IMR-90 (cell line): ENCODE measurements around the gene CD2. TPM values are rescaled to one million over a fixed set of nuclear protein-coding genes. Genes with fewer than 3 reads are reported as not detected.

Experiments used
- ATAC-seq: fragments of 200-7000 bp; cut with Tn5 transposase; 2 replicates; pipeline ENCODE4 v1.9.1; 2020; ENCODE audit warnings: low read depth, mild to moderate bottlenecking, moderate library complexity
- BruUV-seq: library from RNA; stranded (reverse); fragments of 400-500 nt; replicated peaks from 2 replicates; lab custom pipeline; 2021; lab: Mats Ljungman, UMichigan
- CTCF ChIA-PET: fragments of 300-600 bp; formaldehyde crosslinking; extraction: SDS; loops from one replicate; lab custom pipeline; 2021; ENCODE audit warnings: antibody characterized with exemption; lab: Yijun Ruan, JAX
- POLR2A ChIA-PET: fragments of 300-600 bp; sonication (Branson Sonifier 250); formaldehyde crosslinking; loops from one replicate; lab custom pipeline; 2022; ENCODE audit warnings: antibody characterized with exemption; ENCODE audit not compliant: unreplicated experiment; lab: Charles Lee
- DNase-seq: peaks from one replicate; pipeline ENCODE4 v3.0.0; 2013
- H2AFZ ChIP-seq: replicated peaks from 2 replicates; pipeline ENCODE3; 2013; ENCODE audit warnings: low read length, mild to moderate bottlenecking; ENCODE audit not compliant: poor library complexity
- H2AK5ac ChIP-seq: 2 replicates; pipeline ENCODE4 v1.6.1; 2013; ENCODE audit warnings: low read depth, low read length, inconsistent platforms
- H2AK9ac ChIP-seq: replicated peaks from 2 replicates; pipeline ENCODE3; 2013; ENCODE audit warnings: mild to moderate bottlenecking, low read depth, low read length, moderate library complexity; ENCODE audit not compliant: poor library complexity
- H2BK120ac ChIP-seq: 2 replicates; pipeline ENCODE4 v1.6.1; 2013; ENCODE audit warnings: low read depth, low read length, inconsistent platforms
- H2BK15ac ChIP-seq: 3 replicates; pipeline ENCODE4 v1.6.1; 2013; ENCODE audit warnings: low read depth, low read length, inconsistent platforms
- H2BK20ac ChIP-seq: 2 replicates; pipeline ENCODE4 v1.6.1; 2013; ENCODE audit warnings: low read depth, mild to moderate bottlenecking, inconsistent platforms, low read length, moderate library complexity
- H2BK5ac ChIP-seq: 2 replicates; pipeline ENCODE4 v1.6.1; 2013; ENCODE audit warnings: mild to moderate bottlenecking, low read depth, low read length, inconsistent platforms; ENCODE audit not compliant: poor library complexity, severe bottlenecking
- H3K14ac ChIP-seq: replicated peaks from 2 replicates; pipeline ENCODE4 v1.6.1; 2013; ENCODE audit warnings: low read depth, low read length, inconsistent platforms
- H3K18ac ChIP-seq: 2 replicates; pipeline ENCODE4 v1.6.1; 2013; ENCODE audit warnings: low read depth, low read length, control low read depth
- H3K23ac ChIP-seq: 2 replicates; pipeline ENCODE4 v1.6.1; 2013; ENCODE audit warnings: low read depth, low read length, inconsistent platforms
- H3K27ac ChIP-seq: 2 replicates; pipeline ENCODE4 v1.5.1; 2013; ENCODE audit warnings: mild to moderate bottlenecking, control low read depth, low read length; ENCODE audit not compliant: insufficient read depth
- H3K27me3 ChIP-seq: 2 replicates; pipeline ENCODE4 v1.6.1; 2013; ENCODE audit warnings: low read length; ENCODE audit not compliant: control insufficient read depth, insufficient read depth
- H3K36me3 ChIP-seq: 2 replicates; pipeline ENCODE4 v1.6.1; 2013; ENCODE audit warnings: low read length, mixed read lengths; ENCODE audit not compliant: control insufficient read depth, insufficient read depth
- H3K4ac ChIP-seq: 2 replicates; pipeline ENCODE4 v1.6.1; 2013; ENCODE audit warnings: low read depth, low read length, inconsistent platforms
- H3K4me1 ChIP-seq: 2 replicates; pipeline ENCODE4 v1.6.1; 2013; ENCODE audit warnings: low read length, mixed read lengths; ENCODE audit not compliant: control insufficient read depth, insufficient read depth
- H3K4me2 ChIP-seq: 2 replicates; pipeline ENCODE4 v1.6.1; 2013; ENCODE audit warnings: low read depth, mild to moderate bottlenecking, control low read depth, low read length, moderate library complexity
- H3K4me3 ChIP-seq: 2 replicates; pipeline ENCODE4 v1.5.1; 2013; ENCODE audit warnings: low read depth, mild to moderate bottlenecking, control low read depth, low read length, moderate library complexity; ENCODE audit not compliant: insufficient read depth
- H3K56ac ChIP-seq: 2 replicates; pipeline ENCODE4 v1.6.1; 2013; ENCODE audit warnings: low read length, inconsistent platforms; ENCODE audit not compliant: insufficient read depth; ENCODE audit errors: extremely low read depth
- H3K79me1 ChIP-seq, 2 experiments: 2 replicates each; pipeline ENCODE4 v1.6.1; 2013; ENCODE audit warnings: low read length in 2 of 2, inconsistent platforms in 1 of 2, low read depth in 1 of 2
- H3K9ac ChIP-seq: 2 replicates; pipeline ENCODE4 v1.6.1; 2013; ENCODE audit warnings: low read depth, low read length, control low read depth
- H3K9me1 ChIP-seq: 2 replicates; pipeline ENCODE4 v1.6.1; 2013; ENCODE audit warnings: low read length, inconsistent platforms; ENCODE audit not compliant: insufficient read depth
- H3K9me3 ChIP-seq: 2 replicates; pipeline ENCODE4 v1.6.1; 2013; ENCODE audit warnings: low read length; ENCODE audit not compliant: control insufficient read depth, insufficient read depth
- H4K20me1 ChIP-seq: 2 replicates; pipeline ENCODE4 v1.6.1; 2013; ENCODE audit warnings: low read length, inconsistent platforms; ENCODE audit not compliant: insufficient read depth
- H4K5ac ChIP-seq: 2 replicates; pipeline ENCODE4 v1.6.1; 2013; ENCODE audit warnings: mild to moderate bottlenecking, low read depth, low read length, control low read depth
- H4K8ac ChIP-seq, 2 experiments: 2 replicates each; pipeline ENCODE4 v1.6.1; 2013; ENCODE audit warnings: low read depth in 2 of 2, low read length in 2 of 2, control low read depth in 1 of 2, inconsistent platforms in 1 of 2
- H4K91ac ChIP-seq: 2 replicates; pipeline ENCODE4 v1.6.1; 2013; ENCODE audit warnings: low read depth, low read length, inconsistent platforms; ENCODE audit not compliant: insufficient read depth
- BHLHE40 ChIP-seq: fragments of 150-350 bp; IDR thresholded peaks from 2 replicates; pipeline ENCODE4 v1.6.1; 2016; ENCODE audit warnings: mild to moderate bottlenecking, low read depth, low read length
- CEBPB ChIP-seq: IDR thresholded peaks from 2 replicates; pipeline ENCODE4 v1.6.1; 2012; ENCODE audit warnings: low read depth, low read length, improper control_type of control experiment
- CHD1 ChIP-seq: IDR thresholded peaks from 2 replicates; pipeline ENCODE4 v1.6.1; 2012; ENCODE audit warnings: low read depth, low read length, improper control_type of control experiment
- ELK1 ChIP-seq: fragments of 150-350 bp; IDR thresholded peaks from 2 replicates; pipeline ENCODE4 v1.6.1; 2016; ENCODE audit warnings: low read depth, mild to moderate bottlenecking, low read length, moderate library complexity, borderline replicate concordance
- FOS ChIP-seq: fragments of 150-350 bp; IDR thresholded peaks from 2 replicates; pipeline ENCODE4 v1.6.1; 2016; ENCODE audit warnings: low read depth, low read length
- MAFK ChIP-seq: IDR thresholded peaks from 2 replicates; pipeline ENCODE4 v1.6.1; 2012; ENCODE audit warnings: low read depth, low read length, improper control_type of control experiment
- MAZ ChIP-seq: IDR thresholded peaks from 2 replicates; pipeline ENCODE4 v1.6.1; 2012; ENCODE audit warnings: low read depth, mild to moderate bottlenecking, low read length, improper control_type of control experiment, moderate library complexity, borderline replicate concordance
- MXI1 ChIP-seq: IDR thresholded peaks from 2 replicates; pipeline ENCODE4 v1.6.1; 2012; ENCODE audit warnings: low read depth, mild to moderate bottlenecking, low read length, moderate library complexity, borderline replicate concordance
- NFE2L2 ChIP-seq: fragments of 150-350 bp; IDR thresholded peaks from 2 replicates; pipeline ENCODE4 v1.6.1; 2016; ENCODE audit warnings: low read depth, mild to moderate bottlenecking, low read length
- POLR2A ChIP-seq: IDR thresholded peaks from 2 replicates; pipeline ENCODE4 v1.6.1; 2012; ENCODE audit warnings: mild to moderate bottlenecking, low read depth, low read length
- RAD21 ChIP-seq: IDR thresholded peaks from 2 replicates; pipeline ENCODE4 v1.6.1; 2012; ENCODE audit warnings: low read length, improper control_type of control experiment
- RCOR1 ChIP-seq: IDR thresholded peaks from 2 replicates; pipeline ENCODE4 v1.6.1; 2012; ENCODE audit warnings: mild to moderate bottlenecking, low read length, improper control_type of control experiment; ENCODE audit not compliant: insufficient replicate concordance
- RFX5 ChIP-seq: IDR thresholded peaks from 2 replicates; pipeline ENCODE4 v1.8.0; 2012; ENCODE audit warnings: low read depth, mild to moderate bottlenecking, low read length, moderate library complexity
- SMC3 ChIP-seq: fragments of 150-350 bp; IDR thresholded peaks from 2 replicates; pipeline ENCODE4 v1.6.1; 2016; ENCODE audit warnings: low read depth, mild to moderate bottlenecking, antibody characterized with exemption, low read length, moderate library complexity
- USF2 ChIP-seq: fragments of 150-350 bp; IDR thresholded peaks from 2 replicates; pipeline ENCODE4 v1.6.1; 2017; ENCODE audit warnings: mild to moderate bottlenecking, antibody characterized with exemption, low read length, low read depth
- WGBS, 2 experiments: methylation state at CpG; one replicate each; pipeline versions ENCODE4 v1.1.5 to v1.1.7; 2013; ENCODE audit warnings: missing lambda C conversion rate in 2 of 2; ENCODE audit not compliant: insufficient read length in 1 of 2; ENCODE audit errors: extremely low coverage in 2 of 2; 5-methylcytosine and 5-hydroxymethylcytosine counted together
- dilution Hi-C: fragments of 300-500 bp; cut with HindIII; formaldehyde crosslinking; loops from one replicate; pipeline ENCODE4 v1.14.3; 2018; ENCODE audit warnings: low sequenced_read_pairs; ENCODE audit not compliant: unreplicated experiment
- in situ Hi-C: fragments of 300-500 bp; cut with MboI; formaldehyde crosslinking; loops from 3 replicates; pipeline ENCODE4 v1.14.3; 2019; ENCODE audit warnings: low sequenced_read_pairs, inconsistent platforms, mixed read lengths
- intact Hi-C: fragments of 100-400 bp; cut with micrococcal nuclease; formaldehyde crosslinking; loops from 2 replicates; pipeline ENCODE4 v1.10.0; 2022
- polyA plus RNA-seq, 3 experiments: library from polyadenylated mRNA; depleted of rRNA; stranded (reverse); fragments of >200 nt; gene quantifications; 2 replicates each; pipeline ENCODE4 v1.2.3, GENCODE V29; 2012; ENCODE audit warnings: low replicate concordance in 1 of 3
- total RNA-seq: library from RNA; depleted of rRNA; stranded (reverse); fragments of >200 nt; gene quantifications from 2 replicates; pipeline ENCODE4 v1.2.3, GENCODE V29; 2012
- TF ChIP-seq, protein P1 (sequence below): conservative IDR thresholded peaks from 2 replicates; pipeline ENCODE4 v1.5.1; 2012; ENCODE audit warnings: mild to moderate bottlenecking, low read depth, low read length, improper control_type of control experiment

Gene CD2
- total and polyA plus RNA-seq, 2 of the 4 experiments (the other 2 are of a cell fraction), result not detected

GRCh38 chr1:116793357-116793935 lies 39.2 kb downstream of the CD2 start:
- Histone ChIP-seq H2BK20ac (no peak overlapping the region), H3K56ac (no peak overlapping the region), H3K9me3 (no peaks in the 10 kb centered on the region), H3K18ac (no peak overlapping the region), H4K91ac (no peak overlapping the region), H4K5ac (no peak overlapping the region), H3K9ac (no peak overlapping the region), H3K9me1 (no peaks in the 10 kb centered on the region), H2BK120ac (no peak overlapping the region), H4K20me1 (no peaks in the 10 kb centered on the region), H3K36me3 (no peaks in the 10 kb centered on the region), H3K4ac (no peak overlapping the region), H3K23ac (no peak overlapping the region), H2AFZ (no peak overlapping the region), H3K4me1 (no peaks in the 10 kb centered on the region), H3K4me2 (no peak overlapping the region), H2AK9ac (no peak overlapping the region), H2BK5ac (no peak overlapping the region), H2BK15ac (no peak overlapping the region), H3K27me3 (no peaks in the 10 kb centered on the region), H2AK5ac (no peak overlapping the region), H3K79me1 (no peaks in the 10 kb centered on the region), H3K4me3 (no peak overlapping the region), H3K14ac (no peak overlapping the region), H3K27ac (no peak overlapping the region), H4K8ac (no peak overlapping the region)
- dilution Hi-C loops, result no loop called here
- TF ChIP-seq CHD1, result no peak
- no peak for TF ChIP-seq BHLHE40
- TF ChIP-seq CEBPB, result no peak
- TF ChIP-seq MAFK, result no peak
- TF ChIP-seq RAD21, result no peak
- TF ChIP-seq RCOR1, result no peak
- no peak for TF ChIP-seq ELK1
- TF ChIP-seq FOS, result no peak
- TF ChIP-seq, protein P1, sequence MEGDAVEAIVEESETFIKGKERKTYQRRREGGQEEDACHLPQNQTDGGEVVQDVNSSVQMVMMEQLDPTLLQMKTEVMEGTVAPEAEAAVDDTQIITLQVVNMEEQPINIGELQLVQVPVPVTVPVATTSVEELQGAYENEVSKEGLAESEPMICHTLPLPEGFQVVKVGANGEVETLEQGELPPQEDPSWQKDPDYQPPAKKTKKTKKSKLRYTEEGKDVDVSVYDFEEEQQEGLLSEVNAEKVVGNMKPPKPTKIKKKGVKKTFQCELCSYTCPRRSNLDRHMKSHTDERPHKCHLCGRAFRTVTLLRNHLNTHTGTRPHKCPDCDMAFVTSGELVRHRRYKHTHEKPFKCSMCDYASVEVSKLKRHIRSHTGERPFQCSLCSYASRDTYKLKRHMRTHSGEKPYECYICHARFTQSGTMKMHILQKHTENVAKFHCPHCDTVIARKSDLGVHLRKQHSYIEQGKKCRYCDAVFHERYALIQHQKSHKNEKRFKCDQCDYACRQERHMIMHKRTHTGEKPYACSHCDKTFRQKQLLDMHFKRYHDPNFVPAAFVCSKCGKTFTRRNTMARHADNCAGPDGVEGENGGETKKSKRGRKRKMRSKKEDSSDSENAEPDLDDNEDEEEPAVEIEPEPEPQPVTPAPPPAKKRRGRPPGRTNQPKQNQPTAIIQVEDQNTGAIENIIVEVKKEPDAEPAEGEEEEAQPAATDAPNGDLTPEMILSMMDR, result no peak
- no peak for TF ChIP-seq MXI1
- TF ChIP-seq NFE2L2, result no peak
- TF ChIP-seq POLR2A, result no peak
- no peak for TF ChIP-seq USF2
- no peak for TF ChIP-seq SMC3
- no peak for TF ChIP-seq RFX5
- TF ChIP-seq MAZ, result no peak
- ATAC-seq, result no peak
- no TSS peak for BruUV-seq
- POLR2A ChIA-PET, result no interaction called here
- no peak for DNase-seq
- WGBS, 2 experiments, result no CpG with 5 or more reads among the region's 2 CpGs
- intact Hi-C loops, result no loop called here
- in situ Hi-C loops, result no loop called here
- CTCF ChIA-PET, result no interaction called here
